Osteoblast (primary cell): Measurements from ENCODE around the gene MFRP. TPM values are rescaled to one million over a fixed set of nuclear protein-coding genes. Genes with fewer than 3 reads are reported as not detected.

Source experiments
- DNase-seq: peaks from one replicate; pipeline ENCODE4 v3.0.0; 2011; ENCODE audit warnings: low spot score, mixed read lengths; ENCODE audit not compliant: insufficient read length; ENCODE audit errors: missing footprints
- H2AFZ ChIP-seq: 2 replicates; pipeline ENCODE4 v1.6.0; 2011; ENCODE audit warnings: mild to moderate bottlenecking, low read length
- H3K27ac ChIP-seq: 2 replicates; pipeline ENCODE4 v1.5.1; 2011; ENCODE audit warnings: mild to moderate bottlenecking, low read depth, low read length, moderate library complexity
- H3K27me3 ChIP-seq: 2 replicates; pipeline ENCODE4 v1.6.0; 2012; ENCODE audit warnings: mild to moderate bottlenecking, control low read depth, inconsistent platforms, low read length, moderate library complexity; ENCODE audit not compliant: insufficient read depth
- H3K36me3 ChIP-seq: 2 replicates; pipeline ENCODE4 v1.5.1; 2011; ENCODE audit warnings: mild to moderate bottlenecking, low read length, control low read depth, moderate library complexity; ENCODE audit not compliant: insufficient read depth
- H3K4me1 ChIP-seq: 2 replicates; pipeline ENCODE4 v1.5.1; 2011; ENCODE audit warnings: mild to moderate bottlenecking, low read length, control low read depth, moderate library complexity; ENCODE audit not compliant: insufficient read depth
- H3K4me2 ChIP-seq: 2 replicates; pipeline ENCODE4 v1.6.0; 2011; ENCODE audit warnings: mild to moderate bottlenecking, low read length; ENCODE audit not compliant: insufficient read depth
- H3K4me3 ChIP-seq: fragments of 200-600 bp; sonication (generic); 3 replicates; pipeline ENCODE4 v1.5.1; 2012; ENCODE audit warnings: mild to moderate bottlenecking, low read length, inconsistent platforms; ENCODE audit not compliant: insufficient read depth
- H3K79me2 ChIP-seq: 2 replicates; pipeline ENCODE4 v1.6.0; 2012; ENCODE audit warnings: mild to moderate bottlenecking, low read length, control low read depth, inconsistent platforms; ENCODE audit not compliant: insufficient read depth
- H3K9me3 ChIP-seq: 2 replicates; pipeline ENCODE4 v1.5.1; 2011; ENCODE audit warnings: low read depth, low read length, control low read depth
- H4K20me1 ChIP-seq: 2 replicates; pipeline ENCODE4 v1.6.0; 2012; ENCODE audit warnings: mild to moderate bottlenecking, low read length, control low read depth; ENCODE audit not compliant: insufficient read depth
- total RNA-seq: library from RNA; depleted of rRNA; stranded (reverse); fragments of >200 nt; gene quantifications from 2 replicates; pipeline ENCODE4 v1.2.3, GENCODE V29; 2012
- TF ChIP-seq, protein P1 (sequence below): IDR thresholded peaks from 2 replicates; pipeline ENCODE4 v1.5.1; 2011; ENCODE audit warnings: mild to moderate bottlenecking, low read depth, low read length, moderate library complexity; ENCODE audit errors: extremely low read depth

MFRP gene
- total RNA-seq, 1 donor = not detected

DNA sequence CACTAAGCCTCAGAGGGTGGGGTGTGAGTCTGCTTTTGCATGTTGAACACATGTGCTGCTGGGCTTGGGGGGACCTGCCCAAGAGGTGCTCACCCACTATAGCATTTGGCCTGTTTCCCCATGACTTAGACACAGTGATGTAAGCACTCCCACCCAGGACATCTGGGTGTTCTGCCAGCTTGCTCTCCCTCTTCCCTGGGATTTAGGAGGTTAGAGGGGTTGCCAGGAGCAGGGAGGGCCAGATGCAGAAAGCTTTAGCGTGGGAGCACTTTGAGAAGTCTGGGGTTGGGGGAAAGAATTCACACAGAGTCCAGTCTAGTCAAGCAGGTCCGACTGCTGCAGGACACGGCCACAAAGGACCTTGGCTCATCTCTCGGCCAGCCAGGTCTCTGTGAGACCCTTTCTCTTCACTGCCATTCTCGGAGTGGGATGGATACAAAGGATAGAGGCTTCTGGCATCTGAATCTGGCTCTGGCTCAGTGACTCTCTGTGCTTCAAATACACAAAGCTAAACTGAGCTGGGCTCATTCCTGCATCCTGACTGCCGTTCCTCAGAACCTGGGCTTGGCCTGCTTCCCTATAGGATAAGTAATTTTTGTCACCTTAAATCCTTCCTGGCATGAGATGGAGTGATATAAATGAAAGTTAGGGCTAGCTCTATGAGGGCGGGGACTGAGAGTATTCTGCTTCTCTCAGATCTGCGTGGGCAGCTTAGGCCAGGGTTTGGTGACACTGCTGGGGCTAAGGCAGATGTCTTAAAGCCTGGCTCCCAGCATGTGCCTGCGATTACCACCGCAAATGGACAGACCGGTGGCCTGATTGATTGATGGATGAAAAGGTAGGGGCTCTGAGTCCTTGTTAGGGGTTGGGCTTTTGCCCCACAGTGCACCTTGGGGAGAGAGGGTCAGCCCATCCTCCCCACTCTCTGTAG lies 20.4 kb upstream of the MFRP start:
- Histone ChIP-seq H3K79me2 (no peaks in the 10 kb centered on the region), H3K27me3 (no peaks in the 10 kb centered on the region), H2AFZ (no peak overlapping the region), H3K27ac (no peak overlapping the region), H3K4me2 (no peak overlapping the region), H4K20me1 (no peaks in the 10 kb centered on the region), H3K4me1 (peaks cover 49% of the 10 kb centered on the region), H3K9me3 (no peaks in the 10 kb centered on the region), H3K36me3 (no peaks in the 10 kb centered on the region), H3K4me3 (no peak overlapping the region)
- no peak for DNase-seq
- TF ChIP-seq, protein P1, sequence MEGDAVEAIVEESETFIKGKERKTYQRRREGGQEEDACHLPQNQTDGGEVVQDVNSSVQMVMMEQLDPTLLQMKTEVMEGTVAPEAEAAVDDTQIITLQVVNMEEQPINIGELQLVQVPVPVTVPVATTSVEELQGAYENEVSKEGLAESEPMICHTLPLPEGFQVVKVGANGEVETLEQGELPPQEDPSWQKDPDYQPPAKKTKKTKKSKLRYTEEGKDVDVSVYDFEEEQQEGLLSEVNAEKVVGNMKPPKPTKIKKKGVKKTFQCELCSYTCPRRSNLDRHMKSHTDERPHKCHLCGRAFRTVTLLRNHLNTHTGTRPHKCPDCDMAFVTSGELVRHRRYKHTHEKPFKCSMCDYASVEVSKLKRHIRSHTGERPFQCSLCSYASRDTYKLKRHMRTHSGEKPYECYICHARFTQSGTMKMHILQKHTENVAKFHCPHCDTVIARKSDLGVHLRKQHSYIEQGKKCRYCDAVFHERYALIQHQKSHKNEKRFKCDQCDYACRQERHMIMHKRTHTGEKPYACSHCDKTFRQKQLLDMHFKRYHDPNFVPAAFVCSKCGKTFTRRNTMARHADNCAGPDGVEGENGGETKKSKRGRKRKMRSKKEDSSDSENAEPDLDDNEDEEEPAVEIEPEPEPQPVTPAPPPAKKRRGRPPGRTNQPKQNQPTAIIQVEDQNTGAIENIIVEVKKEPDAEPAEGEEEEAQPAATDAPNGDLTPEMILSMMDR = no peak

DNA sequence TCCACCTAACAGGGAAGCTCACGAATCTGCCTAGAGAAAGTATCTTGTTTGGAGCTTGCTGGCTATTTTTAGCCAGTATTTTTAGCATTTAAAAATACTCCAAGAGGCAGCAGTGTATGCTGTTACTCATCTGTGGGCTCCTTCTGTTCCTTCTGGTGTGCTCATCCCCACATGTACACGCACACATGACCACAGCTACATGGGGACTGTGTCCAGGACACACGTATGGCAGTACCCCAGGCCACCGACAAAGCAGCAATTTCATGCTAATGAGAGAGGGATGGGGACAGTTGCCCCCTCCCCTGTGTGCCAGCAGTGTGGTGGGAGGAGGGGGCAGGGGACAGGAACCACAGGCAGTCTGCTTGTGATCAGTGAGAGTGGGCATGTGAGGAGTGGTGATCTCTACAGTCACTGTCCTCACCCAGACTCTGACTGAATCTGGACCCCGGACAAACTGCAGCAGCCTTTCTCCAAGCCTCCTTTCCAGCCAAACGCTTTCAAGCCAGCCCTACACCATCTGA lies 18.6 kb upstream of the MFRP start:
- Histone ChIP-seq H3K4me2 (peak overlapping the region; percentile 44), H3K27ac (no peak overlapping the region), H3K9me3 (no peaks in the 10 kb centered on the region), H3K4me1 (peaks cover 49% of the 10 kb centered on the region), H3K79me2 (no peaks in the 10 kb centered on the region), H3K27me3 (no peaks in the 10 kb centered on the region), H3K36me3 (no peaks in the 10 kb centered on the region), H3K4me3 (no peak overlapping the region), H4K20me1 (no peaks in the 10 kb centered on the region), H2AFZ (no peak overlapping the region)
- TF ChIP-seq, protein P1 = no peak
- DNase-seq = peak; percentile 97

- no peak overlapping the region for H3K27ac ChIP-seq
- H3K9me3 ChIP-seq = no peaks in the 10 kb centered on the region
- H2AFZ ChIP-seq = peak overlapping the region; percentile 39
- peak; percentile 96 for DNase-seq
- H3K4me3 ChIP-seq = peak overlapping the region; percentile 53
- peaks cover 49% of the 10 kb centered on the region for H3K4me1 ChIP-seq
- no peaks in the 10 kb centered on the region for H3K27me3 ChIP-seq
- TF ChIP-seq, protein P1 = no peak
- H3K36me3 ChIP-seq = no peaks in the 10 kb centered on the region
- no peaks in the 10 kb centered on the region for H4K20me1 ChIP-seq
- peak overlapping the region; percentile 44 for H3K4me2 ChIP-seq
- H3K79me2 ChIP-seq = no peaks in the 10 kb centered on the region
Observed at GRCh38 chr11:119363851-119364590, 17.5 kb upstream of the MFRP start.
